NOMO-1 treated with dmso at 0.1 percent for 144 hours (cell line): ENCODE data around the gene ZNF746.

ENCODE experiments used
- DNase-seq: peaks from one replicate; lab custom pipeline; 2025; ENCODE audit not compliant: unreplicated experiment; lab: John Stamatoyannopoulos, UW

Gene ZNF746

DNA sequence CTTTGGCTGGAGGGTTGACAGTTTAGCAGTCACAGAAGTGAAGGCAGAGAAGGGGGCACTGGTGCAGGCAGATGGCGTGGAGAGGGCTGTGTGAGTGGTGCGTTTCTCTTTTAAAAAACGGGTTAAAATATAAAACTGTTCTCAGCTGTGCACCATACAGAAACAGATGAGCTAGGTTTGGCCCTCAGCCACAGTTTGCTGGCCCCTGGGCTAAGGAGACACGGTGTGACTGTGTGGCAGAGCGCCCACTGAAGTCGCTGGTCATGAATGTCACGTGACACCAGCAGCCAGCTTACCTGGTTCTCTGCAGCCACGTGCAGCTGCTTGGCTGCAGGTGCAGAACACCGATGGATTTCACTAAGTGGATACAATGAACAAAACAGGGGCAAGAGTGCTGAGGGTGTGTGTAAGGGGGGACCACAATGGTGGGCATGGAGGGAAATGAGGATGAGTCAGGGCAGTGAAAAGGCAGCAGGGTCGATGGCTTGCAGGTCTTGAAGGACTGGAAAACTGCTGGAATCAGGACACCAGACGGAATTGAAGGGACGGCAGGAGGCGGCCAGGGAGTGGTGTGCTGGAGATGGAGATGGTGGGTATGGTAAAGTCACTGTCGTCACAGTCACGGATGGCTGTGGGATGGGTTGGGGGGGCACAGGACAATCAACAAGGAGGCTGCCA lies 7.4 kb downstream of the ZNF746 start:
- DNase-seq = no peak

DNA sequence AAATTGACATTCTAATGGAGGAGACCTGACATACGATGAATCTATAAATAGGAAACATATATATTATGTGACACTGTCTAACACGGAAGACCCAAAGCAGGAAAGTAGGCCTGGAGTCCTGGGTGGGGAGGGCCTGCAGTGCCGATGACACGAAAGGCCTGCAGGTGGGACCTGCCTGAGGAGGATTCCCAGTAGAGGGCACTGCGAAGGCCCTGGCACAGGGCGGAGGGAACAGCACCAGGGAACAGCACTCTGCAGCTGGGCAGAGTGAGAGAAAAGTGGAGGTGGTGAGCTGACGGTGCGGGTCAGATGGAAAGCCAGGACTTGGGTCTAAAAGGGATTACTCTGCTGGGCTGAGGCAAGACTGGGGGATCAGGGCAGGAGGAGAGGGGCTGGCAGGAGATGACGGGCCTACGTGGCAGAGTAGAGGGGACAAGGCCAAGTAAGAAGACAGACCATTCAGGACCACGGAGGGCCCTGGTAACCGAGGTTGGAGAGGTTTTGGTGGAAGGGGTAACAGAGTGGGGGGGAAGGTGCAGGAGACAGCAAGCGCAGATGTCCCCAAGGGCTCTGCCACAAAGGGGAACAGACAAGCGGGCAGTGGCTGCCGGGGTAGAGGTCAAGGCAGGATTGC lies 8.1 kb downstream of the ZNF746 start:
- no peak for DNase-seq

DNA sequence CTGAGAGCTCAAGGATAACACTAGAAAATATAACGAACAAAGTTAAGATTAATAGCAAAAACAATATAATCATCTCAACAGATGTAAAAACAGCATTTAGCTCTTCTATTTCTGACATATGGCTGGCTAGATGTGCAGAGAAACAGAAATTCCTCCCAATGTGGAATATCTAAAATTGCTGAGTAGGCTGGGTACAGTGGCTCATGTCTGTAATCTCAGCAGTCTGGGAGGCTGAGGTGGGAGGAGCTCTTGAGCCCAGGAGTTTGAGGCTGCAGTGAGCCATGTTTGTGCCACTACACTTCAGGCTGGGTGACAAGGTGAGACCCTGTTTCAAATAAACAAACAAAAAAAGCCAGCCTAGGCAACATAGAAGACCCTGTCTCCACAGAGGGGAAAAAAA lies 18.0 kb downstream of the ZNF746 start:
- DNase-seq = no peak

DNA sequence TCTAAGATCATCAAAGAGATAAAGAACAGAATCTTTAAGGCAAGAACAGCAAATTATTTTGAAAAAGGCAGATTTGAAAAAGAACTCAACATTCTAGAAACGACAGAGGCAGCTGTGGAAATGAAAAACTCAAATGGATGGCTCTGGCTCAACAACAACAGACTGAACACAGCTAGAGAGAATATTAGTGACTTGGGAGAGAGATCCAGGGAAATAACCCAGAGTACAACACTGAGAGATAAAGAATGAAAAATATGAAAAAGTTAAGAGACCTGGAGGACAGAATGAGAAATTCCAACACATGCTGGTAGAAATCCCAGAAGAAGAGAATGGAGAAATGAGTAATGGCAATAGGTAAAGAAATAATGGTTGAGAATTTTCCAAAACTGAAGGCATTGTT lies 18.9 kb downstream of the ZNF746 start:
- no peak for DNase-seq

DNA sequence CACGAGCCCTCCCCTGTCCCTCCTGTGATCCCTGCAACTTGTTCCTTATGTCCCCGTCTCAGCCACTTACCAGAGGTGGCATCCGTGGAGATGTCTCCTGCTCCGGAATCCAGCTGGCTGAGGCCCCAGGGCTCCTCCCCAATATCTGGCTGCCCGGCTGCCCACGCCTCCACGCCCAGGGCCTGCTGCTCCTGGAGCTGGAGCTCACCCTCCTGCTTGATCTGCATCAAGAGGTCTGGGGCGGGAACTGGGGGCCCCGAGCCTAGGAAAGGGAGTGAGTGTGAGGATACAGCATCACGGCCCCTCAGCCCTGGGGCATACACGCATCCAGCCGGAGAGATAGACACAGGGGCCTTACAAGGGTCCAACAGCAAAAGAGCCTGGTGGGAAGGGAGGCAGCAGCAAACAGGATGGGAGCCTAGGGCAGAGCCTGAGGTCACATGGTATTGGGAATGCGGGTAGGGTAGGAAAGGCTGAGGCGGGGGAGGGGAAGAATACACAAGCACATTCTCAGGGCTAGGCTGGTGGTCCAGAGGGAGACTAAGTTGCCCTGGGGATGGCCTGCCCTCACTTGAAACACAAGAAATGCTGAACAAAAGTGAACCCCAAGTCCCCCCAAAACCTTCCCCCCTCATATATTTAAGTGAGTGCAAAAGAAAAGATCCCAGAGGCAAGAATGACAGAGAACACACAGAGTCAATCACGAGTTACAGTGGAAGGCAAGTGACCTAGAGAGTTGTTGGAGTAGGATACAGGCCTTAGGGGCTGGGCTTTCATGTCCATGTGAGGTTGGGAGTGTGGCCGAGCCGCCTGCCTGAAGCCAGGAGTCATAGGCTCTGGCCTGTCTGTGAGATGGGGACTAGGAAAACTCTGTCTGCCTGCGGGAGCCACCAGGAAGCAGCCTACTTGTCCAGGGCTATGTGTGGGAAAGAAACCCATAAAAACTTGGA lies 19.8 kb downstream of the ZNF746 start:
- no peak for DNase-seq

DNA sequence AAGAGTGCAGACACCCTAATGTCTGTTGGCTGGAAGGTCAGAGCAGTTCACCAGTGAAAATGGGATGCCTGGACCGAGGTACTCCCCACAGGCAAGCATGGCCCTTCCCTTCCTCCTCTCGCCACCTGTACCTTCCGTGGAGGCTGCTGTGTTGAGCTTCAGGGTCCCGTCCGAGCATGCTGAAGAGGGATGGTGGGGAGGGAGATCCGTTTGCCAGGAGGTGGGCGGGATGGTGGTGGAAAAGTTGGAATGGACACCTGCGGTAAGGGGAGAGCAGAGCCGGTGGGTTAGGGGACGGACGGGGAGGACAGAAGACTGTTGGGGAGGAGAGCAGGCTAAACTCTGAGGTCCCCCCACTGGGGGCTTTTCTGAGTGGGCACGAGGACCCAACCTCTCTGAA lies 20.8 kb downstream of the ZNF746 start:
- DNase-seq = no peak

DNA sequence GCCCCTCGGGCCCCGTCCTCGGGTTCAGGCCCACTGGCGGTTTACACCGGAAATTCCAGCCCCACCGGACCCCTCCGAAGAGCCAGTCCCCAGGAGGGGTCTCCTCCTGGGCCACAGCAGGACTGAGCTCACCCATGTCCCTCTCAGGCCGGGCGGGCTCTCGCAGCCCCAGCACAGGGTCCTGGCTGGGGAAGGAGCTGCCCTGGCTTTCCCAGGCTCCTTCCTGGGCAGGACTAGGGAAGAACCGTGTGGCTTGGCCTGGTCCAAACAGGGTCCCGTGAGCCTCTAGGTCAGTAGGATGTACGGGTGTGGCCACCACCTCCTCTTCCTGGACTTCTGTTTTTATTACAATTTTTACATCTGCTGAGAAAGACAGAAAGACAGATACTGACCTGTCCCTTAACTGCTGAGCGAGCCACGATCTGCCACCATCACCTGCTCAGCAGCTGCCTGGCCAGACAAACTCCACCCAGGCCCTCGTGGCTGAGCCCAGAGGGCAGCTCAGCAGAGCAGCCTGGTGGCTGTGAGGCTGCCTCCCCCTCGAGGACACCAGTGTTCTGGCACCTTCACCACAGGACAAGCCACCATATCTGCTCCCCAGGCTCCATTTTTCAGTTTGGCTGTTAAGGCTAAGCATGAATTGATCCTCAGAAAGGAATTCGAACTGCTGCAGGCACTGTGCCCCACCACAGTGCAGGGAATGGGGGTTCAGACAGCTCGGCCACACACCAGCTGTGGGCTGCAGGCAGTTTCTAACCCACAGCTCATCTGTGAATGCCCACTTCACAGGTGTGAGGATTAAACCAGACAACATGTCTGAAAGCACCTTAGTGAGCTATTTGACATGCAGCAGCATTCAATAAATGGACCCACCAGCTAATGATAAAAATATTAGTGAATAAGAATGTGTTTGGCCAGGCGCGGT lies 22.2 kb downstream of the ZNF746 start:
- no peak for DNase-seq

DNA sequence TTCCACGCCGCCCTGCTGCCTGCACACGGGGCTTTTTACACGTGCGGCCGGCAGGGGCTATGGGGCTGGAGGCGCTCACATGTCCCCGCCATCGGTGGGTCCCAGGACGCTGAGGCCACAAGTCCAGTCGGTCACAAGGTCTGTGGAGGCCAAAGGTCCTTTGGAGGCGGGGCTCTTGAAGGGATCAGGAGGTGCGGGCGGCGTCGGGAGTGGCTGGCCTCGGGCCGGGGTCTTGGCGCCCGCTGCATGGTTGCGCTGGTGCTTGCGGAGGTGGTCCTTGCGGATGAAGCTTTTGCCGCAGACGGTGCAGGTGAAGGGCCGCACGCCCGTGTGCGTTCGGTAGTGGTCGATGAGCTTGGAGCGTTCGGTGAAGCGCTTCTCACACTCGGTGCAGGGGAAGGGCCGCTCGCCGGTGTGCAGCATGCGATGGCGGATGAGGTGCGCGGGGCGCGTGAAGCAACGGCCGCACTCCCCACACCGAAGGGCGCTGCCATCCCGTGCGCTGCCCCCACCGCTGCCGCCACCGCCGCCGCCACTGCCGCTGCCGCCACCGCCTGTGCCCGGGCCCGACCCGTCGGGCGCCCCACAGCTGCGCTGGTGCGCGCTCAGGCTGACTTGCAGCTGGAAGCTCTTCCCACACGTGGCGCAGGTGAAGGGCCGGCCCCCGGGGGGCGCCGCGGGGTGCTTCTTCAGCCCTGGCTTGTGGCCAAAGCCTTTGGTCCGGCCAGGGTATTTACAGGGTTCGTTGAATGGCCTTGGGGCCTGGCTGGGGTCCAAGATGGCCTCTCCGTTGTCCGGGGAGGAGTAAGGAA lies 23.1 kb downstream of the ZNF746 start:
- DNase-seq = no peak

DNA sequence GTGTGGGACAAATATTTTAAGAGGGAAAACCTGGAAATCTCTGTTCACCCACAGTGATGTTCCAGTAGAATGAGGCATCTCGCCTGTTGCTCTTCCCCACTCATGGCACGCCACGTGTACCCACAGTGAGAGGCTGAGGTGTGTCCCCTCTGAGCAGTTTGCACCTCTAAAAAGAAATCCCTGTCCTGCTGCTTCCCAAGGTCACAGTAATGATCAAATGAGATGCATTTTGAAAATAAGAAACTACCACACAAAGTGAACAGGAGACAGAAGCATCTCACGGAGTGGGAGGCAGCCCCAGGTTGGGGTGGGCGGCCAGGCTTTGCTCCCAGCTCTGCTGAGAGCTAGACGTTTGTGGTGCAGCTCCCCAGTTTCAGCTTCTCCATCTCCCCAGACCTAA lies 24.4 kb downstream of the ZNF746 start:
- no peak for DNase-seq

DNA sequence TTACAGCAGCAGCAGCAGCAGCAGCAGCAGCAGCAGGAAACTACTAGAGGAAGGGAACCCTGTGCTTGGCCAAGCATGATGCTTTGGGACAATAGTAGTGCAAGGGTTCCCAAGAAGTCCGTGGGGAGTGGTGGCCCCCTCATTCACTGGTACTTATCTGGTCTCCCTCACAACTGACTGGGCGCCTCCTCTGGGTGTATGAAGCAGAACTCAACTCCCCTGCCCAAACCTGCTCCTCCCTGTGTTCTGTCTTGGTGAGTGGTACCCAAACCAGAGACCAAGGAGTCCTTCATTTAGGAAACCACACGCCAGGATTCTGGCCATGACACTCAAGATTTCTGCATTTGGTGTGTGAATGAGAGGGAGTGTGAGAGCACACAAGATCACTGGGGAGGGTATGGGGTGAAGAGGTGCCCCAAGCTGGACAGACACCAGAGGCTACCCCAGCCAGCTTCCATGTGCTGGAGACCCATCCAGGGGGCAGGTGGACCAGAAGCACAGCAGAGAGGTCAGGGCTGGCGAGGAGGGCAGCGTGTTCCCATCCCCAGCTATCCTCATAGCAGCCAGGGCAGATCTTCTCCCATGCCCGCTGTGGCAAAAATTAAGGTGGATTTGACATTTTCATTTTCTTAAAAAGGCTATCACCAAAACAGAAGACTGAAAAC lies 26.2 kb downstream of the ZNF746 start:
- DNase-seq = no peak

DNA sequence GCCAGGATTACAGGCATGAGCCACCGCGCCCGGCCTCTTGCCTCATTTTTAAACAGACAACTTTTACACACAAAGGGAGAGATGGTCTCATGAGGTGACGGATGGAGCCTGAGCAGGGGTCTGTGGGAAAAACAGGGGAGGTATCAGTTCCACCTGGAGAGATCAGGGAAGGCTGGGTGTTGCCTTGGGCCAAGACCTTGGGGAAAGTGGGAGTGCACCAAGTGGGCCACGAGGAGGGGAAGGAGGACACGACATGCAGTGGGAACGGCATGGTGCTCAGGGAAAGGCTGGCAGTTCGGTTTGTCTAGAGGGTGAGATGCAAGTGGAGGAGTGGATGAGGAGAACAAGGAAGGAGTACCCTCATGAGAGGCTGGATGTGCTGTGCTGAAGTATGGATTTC lies 27.8 kb downstream of the ZNF746 start:
- DNase-seq = no peak

DNA sequence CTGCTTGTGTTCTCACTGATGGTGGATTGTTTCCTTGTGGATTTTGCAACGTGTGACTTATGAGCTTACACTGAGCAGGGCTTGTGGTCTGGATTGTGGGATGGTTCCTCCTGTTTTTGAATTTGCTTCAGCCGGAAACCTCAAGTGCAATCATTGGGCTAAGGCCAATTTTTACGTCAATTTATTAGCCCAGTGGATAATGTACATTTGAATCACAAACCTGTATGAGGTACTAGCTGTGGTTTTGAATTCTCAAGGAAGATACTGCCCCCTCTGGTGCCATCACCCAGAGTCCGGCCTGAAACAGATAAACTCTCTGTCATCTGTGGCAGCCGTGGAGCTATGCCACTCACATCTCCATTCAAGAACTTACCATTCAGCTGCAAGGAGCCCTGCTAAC lies 29.4 kb downstream of the ZNF746 start:
- no peak for DNase-seq

DNA sequence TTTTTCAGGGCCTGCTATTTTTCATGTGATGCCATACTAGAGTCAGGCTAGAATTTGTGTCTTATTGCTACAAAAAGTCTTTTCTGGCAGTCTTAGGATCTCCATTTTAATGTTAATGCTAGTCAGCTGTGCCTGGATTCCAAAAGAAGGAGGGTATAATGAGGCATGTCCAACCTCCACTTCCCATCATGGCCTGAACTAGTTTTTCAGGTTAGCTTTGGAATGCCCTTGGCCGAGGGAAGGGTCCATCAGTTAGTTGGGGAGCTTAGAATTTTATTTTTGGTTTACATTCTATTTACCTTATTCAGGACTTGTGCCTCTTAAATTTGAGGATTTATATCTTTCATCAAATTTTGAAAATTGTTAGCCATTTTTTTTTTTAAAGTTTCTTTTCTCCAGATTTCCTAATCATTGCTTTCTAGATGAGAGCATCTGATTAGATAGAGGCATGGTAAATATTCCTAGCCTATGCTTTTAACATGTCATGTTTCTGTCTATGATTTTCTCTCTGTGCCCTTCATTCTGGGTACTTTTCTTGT lies 30.2 kb downstream of the ZNF746 start:
- DNase-seq = no peak

DNA sequence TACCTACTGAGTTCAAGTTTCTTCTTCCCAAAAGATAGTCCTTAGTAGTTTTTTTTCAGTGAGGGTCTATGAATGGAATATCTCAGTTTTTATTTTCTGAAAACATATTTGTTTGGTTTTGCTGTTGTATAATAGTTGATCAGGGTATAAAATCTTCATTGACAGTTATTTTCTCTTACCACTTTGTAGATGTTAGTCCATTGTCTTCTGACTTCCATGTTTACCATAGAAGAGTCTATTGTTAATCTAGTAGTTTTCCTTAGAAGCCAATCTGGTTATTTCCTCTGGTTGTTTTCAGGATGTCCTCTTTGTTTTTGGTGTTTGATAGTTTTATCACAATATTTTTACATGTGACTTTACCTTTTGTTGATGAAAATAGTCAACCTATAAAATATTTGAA lies 31.2 kb downstream of the ZNF746 start:
- no peak for DNase-seq

DNA sequence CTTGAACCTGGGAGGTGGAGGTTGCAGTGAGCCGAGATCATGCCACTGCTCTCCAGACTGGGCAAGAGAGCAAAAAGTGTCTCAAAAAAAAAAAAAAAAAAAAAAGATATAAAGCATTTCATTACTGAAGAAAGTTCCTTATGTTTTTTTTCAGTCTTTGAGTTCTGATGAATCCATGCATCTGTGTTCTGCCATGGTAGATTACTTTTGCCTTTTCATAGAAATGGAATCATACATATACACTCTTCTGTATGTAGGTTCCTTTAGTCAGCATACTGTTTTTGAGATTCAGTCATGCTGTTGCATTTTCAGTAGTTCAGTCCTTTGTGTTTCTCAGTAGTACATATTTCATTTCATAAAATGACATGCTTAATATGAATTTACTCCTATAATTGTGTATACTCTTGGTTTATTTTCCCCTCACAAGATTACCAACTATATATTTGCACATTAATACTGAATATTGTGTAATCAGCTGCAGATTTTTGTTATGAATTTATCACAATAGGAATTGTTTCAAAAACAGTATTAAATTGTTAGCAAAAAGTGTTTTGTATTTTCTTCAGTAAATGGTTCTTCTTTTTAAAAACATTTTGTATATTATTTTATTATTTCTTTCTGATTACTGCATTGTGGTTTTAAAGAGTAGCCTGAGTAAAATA lies 34.0 kb downstream of the ZNF746 start:
- no peak for DNase-seq

DNA sequence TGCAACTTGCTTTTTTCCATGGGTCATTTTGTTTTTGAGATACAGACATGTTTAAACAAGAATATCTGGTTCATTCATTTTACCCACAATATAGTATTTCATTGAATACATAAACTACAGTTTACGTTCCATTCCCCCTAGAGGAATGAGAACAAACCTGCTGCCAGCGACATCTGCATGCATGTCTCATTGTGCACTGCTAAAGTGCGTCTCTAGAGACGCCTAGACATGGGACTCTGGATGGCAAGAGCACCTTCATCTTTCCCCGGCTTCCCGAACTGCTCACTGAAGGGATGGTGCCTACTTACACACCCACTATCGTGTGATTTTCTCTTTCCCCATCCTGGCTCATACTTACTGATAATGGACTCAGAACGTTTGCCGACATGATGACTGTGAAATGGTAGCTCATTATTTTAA lies 35.5 kb downstream of the ZNF746 start:
- no peak for DNase-seq

DNA sequence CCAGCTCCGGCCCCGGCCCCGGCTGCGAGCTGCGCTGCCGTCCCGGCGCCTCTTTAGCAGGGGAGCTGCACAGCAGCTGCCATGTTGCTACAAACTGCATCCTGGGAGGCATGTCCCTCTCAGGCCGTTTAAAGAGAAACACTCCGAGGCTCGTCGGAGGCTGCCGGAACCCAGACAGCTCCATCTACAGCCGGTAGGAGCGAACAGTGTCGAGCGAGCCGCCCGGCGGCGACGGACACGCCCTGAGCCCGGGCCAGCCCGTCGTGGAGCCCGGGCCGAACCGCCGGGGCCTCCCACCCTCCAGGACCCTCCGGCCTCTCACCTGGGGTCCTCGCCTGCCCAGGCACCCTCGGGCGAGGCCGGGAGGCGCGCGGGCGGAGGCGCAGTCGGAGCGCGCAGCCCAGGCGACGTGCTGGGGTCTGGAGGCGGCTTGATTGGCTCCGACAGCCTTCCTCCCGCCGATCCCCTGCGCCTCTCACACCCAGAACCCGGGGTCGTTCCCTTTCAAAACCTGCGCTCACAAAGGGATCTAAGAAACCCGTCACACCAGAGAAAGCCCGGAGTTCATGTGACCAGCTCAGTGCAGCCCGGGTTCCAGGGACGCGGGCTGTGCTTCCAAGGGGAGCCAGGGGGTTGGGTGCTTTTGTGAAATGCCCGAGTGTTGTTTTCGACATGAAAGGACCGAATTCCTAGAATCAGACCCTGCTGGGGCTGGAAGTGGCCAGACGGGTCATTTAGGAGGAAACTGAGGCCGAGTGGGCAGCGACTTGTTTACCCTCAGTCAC lies 36.9 kb downstream of the ZNF746 start, which contains the start of gene ZNF777:
ZNF777 (minus strand) TSS at position 570 of the 785 bp plus-strand sequence. CDS start 5,040 bp downstream, outside the sequence.
- DNase-seq = peak; percentile 23
